Psoas muscle (tissue), 8 donors: ENCODE measurements around the gene GABRP. TPM values are rescaled to one million over a fixed set of nuclear protein-coding genes. Genes with fewer than 3 reads are reported as not detected.

Experiments
- ATAC-seq, 4 donors: fragments of 200-7000 bp; cut with Tn5 transposase; one replicate each; pipeline ENCODE4 v1.9.1; 2020; ENCODE audit warnings: moderate library complexity in 3 of 4, mild to moderate bottlenecking in 2 of 4
- DNase-seq, 2 donors: peaks; one replicate each; pipeline ENCODE4 v3.0.0-alpha.2; 2020
- H3K27ac ChIP-seq: fragments of 200-600 bp; one replicate; pipeline ENCODE4 v1.8.0; 2022
- H3K27me3 ChIP-seq, 3 donors: fragments of 200-600 bp in 1 of 3; one replicate each; pipeline versions ENCODE4 v1.6.1 to v1.8.0; 2013 to 2022; ENCODE audit warnings: low read length in 2 of 3, mild to moderate bottlenecking in 2 of 3, moderate library complexity in 1 of 3; ENCODE audit not compliant: insufficient read depth in 3 of 3
- H3K36me3 ChIP-seq, 2 donors: fragments of 200-600 bp in 1 of 2; one replicate each; pipeline versions ENCODE4 v1.6.1 to v1.8.0; 2013 to 2022; ENCODE audit warnings: low read depth in 1 of 2, mild to moderate bottlenecking in 1 of 2, moderate library complexity in 1 of 2; ENCODE audit not compliant: insufficient read depth in 1 of 2
- H3K4me1 ChIP-seq: fragments of 200-600 bp; one replicate; pipeline ENCODE4 v1.8.0; 2022
- H3K4me3 ChIP-seq: fragments of 200-600 bp; one replicate; pipeline ENCODE4 v1.8.0; 2022; ENCODE audit warnings: mild to moderate bottlenecking
- H3K9me3 ChIP-seq: fragments of 200-600 bp; one replicate; pipeline ENCODE4 v1.8.0; 2022
- CTCF ChIP-seq: fragments of 200-600 bp; IDR thresholded peaks from one replicate; pipeline ENCODE4 v1.8.0; 2022; ENCODE audit warnings: antibody characterized with exemption
- WGBS, 3 donors: extraction: QIAGEN DNeasy Blood & Tissue Kit; methylation state at CpG; one replicate each; pipeline versions ENCODE4 v1.1.6 to v1.1.7; 2013; 5-methylcytosine and 5-hydroxymethylcytosine counted together
- intact Hi-C, 2 donors: fragments of 100-400 bp; cut with DNase I; formaldehyde crosslinking; loops; one replicate each; pipeline versions ENCODE4 v1.11.0 to v1.14.2; 2022
- polyA plus RNA-seq, 3 donors: library from polyadenylated mRNA; stranded (reverse); fragments of 200-250 nt; gene quantifications; one replicate each; pipeline ENCODE4 v1.2.3, GENCODE V29; 2013
- total RNA-seq, 4 donors: library from RNA; stranded (reverse); fragmentation: NEBNext Ultra II Directional in 2 of 4; extraction: Animal tissue kit (Norgen Biotek cat#: 25700) in 2 of 4; gene quantifications; one replicate each; pipeline versions ENCODE4 v1.2.1 to v1.2.4, GENCODE V29; 2021 to 2023
- donor health status: healthy with polysubstance abuse.
- donor health status: DM: no; HTN: no; CAD: no; lungs with moderate emphysema.
- donor health status: Bipolar disorder and iron deficiency.
- donor health status: healthy.
- donor health status: DM: yes; HTN: yes; CAD: no.
- donor health status: DM: no; HTN: no; CAD: no.
- donor health status: DM: no; HTN: no; CAD: no.
- donor health status: DM: yes; HTN: yes; CAD: no.

The GABRP gene
- total and polyA plus RNA-seq, 7 donors, result 0.01 to 0.08 (median 0.04) TPM; not detected in 4

GRCh38 chr5:170745481-170746071, 37.9 kb upstream of the GABRP start:
- no peaks in the 10 kb centered on the region for H3K4me1 ChIP-seq

GRCh38 chr5:170746075-170746960, 37.2 kb upstream of the GABRP start:
- intact Hi-C loops, result loop anchor here in 1 of 2 donors (10.0 kb wide), 2 partner anchors 48 to 588 kb away; no protein-coding TSS in a partner anchor
- Histone ChIP-seq H3K9me3 (no peaks in the 10 kb centered on the region), H3K27me3 (peaks cover 0 to 30% (median 8%) of the 10 kb centered on the region in 3 donors), H3K4me1 (no peaks in the 10 kb centered on the region), H3K4me3 (no peak overlapping the region), H3K27ac (no peak overlapping the region), H3K36me3 (no peaks in the 10 kb centered on the region)
- TF ChIP-seq CTCF, result no peak
- 56 to 57% (median 57%) methylated on average over 12 to 14 of the region's 14 CpGs for WGBS, 3 donors
- ATAC-seq, result no peak
- DNase-seq, result no peak

More at GRCh38 chr5:170745481-170746071, 37.9 kb upstream of the GABRP start:
- H3K9me3 ChIP-seq, result no peaks in the 10 kb centered on the region
- no peak overlapping the region for H3K27ac ChIP-seq
- DNase-seq, result no peak
- intact Hi-C loops, result loop anchor here (2.0 to 10.0 kb wide), 3 partner anchors 49 to 591 kb away; no protein-coding TSS in a partner anchor
- ATAC-seq, result peak in 1 of 4 donors; percentile 29
- no peak for TF ChIP-seq CTCF
- H3K27me3 ChIP-seq, result peaks cover 0 to 30% (median 8%) of the 10 kb centered on the region in 3 donors
- H3K36me3 ChIP-seq, result no peaks in the 10 kb centered on the region
- H3K4me3 ChIP-seq, result no peak overlapping the region
- 14 to 21% (median 17%) methylated on average over 12 of the region's 12 CpGs for WGBS, 3 donors

- DNase-seq (no peak), ATAC-seq (no peak)
- no peak overlapping the region for H3K4me3 ChIP-seq
- H3K4me1 ChIP-seq, result no peaks in the 10 kb centered on the region
- H3K27ac ChIP-seq, result no peak overlapping the region
- 88 to 96% (median 93%) methylated on average over 11 of the region's 11 CpGs for WGBS, 3 donors
- intact Hi-C loops, result loop anchor here in 1 of 2 donors (10.0 kb wide), 2 partner anchors 48 to 588 kb away; no protein-coding TSS in a partner anchor
- no peaks in the 10 kb centered on the region for H3K36me3 ChIP-seq
- no peak for TF ChIP-seq CTCF
- H3K9me3 ChIP-seq, result no peaks in the 10 kb centered on the region
- peaks cover 0 to 30% (median 8%) of the 10 kb centered on the region in 3 donors for H3K27me3 ChIP-seq
These were observed 36.6 kb upstream of the GABRP start for GRCh38 chr5:170746961-170747340.

GRCh38 chr5:170747357-170747756, 36.2 kb upstream of the GABRP start:
- no peak overlapping the region for H3K27ac ChIP-seq
- 100% methylated on average over 1 of the region's 1 CpG for WGBS, 3 donors
- no peaks in the 10 kb centered on the region for H3K36me3 ChIP-seq
- no peak for TF ChIP-seq CTCF
- no peaks in the 10 kb centered on the region for H3K4me1 ChIP-seq
- peaks cover 0 to 30% (median 8%) of the 10 kb centered on the region in 3 donors for H3K27me3 ChIP-seq
- intact Hi-C loops, result loop anchor here in 1 of 2 donors (10.0 kb wide), 2 partner anchors 47 to 587 kb away; no protein-coding TSS in a partner anchor
- DNase-seq, result no peak
- ATAC-seq, result no peak
- H3K4me3 ChIP-seq, result no peak overlapping the region
- H3K9me3 ChIP-seq, result no peaks in the 10 kb centered on the region
